A673 (cell line): ENCODE results near the gene THOC7. TPM values are rescaled to one million over a fixed set of nuclear protein-coding genes. Genes with fewer than 3 reads are reported as not detected.

Experiments
- BruUV-seq: library from RNA; stranded (reverse); fragments of 400-500 nt; replicated peaks from 2 replicates; lab custom pipeline; 2021; lab: Mats Ljungman, UMichigan
- CTCF ChIA-PET: fragments of 300-600 bp; sonication (Branson Sonifier 250); formaldehyde crosslinking; loops from one replicate; lab custom pipeline; 2022; ENCODE audit warnings: antibody characterized with exemption; lab: Charles Lee
- POLR2A ChIA-PET: fragments of 300-600 bp; sonication (Branson Sonifier 250); formaldehyde crosslinking; loops from one replicate; lab custom pipeline; 2022; ENCODE audit warnings: antibody characterized with exemption; ENCODE audit not compliant: low non-redundant PET; lab: Charles Lee
- DNase-seq: peaks from one replicate; pipeline ENCODE4 v3.0.0-alpha.2; 2015; ENCODE audit warnings: low spot score
- H3K27ac ChIP-seq: fragments of 200-600 bp; sonication (generic); 2 replicates; pipeline ENCODE4 v1.5.1; 2016; ENCODE audit warnings: mixed run types, low read depth, mild to moderate bottlenecking, mixed read lengths, antibody characterized with exemption, low read length; ENCODE audit not compliant: poor library complexity, severe bottlenecking
- H3K27me3 ChIP-seq: fragments of 200-600 bp; sonication (generic); replicated peaks from 2 replicates; pipeline ENCODE4 v1.6.1; 2017; ENCODE audit warnings: mixed run types, low read depth, mild to moderate bottlenecking, mixed read lengths, antibody characterized with exemption, low read length; ENCODE audit not compliant: insufficient read depth, poor library complexity
- H3K36me3 ChIP-seq: fragments of 200-600 bp; sonication (generic); 2 replicates; pipeline ENCODE4 v1.6.1; 2016; ENCODE audit warnings: mixed run types, mild to moderate bottlenecking, mixed read lengths, antibody characterized with exemption, low read length; ENCODE audit not compliant: insufficient read depth, poor library complexity, severe bottlenecking
- H3K4me1 ChIP-seq: fragments of 200-600 bp; sonication (generic); 2 replicates; pipeline ENCODE4 v1.6.1; 2017; ENCODE audit warnings: mixed run types, mild to moderate bottlenecking, mixed read lengths, antibody characterized with exemption, low read length; ENCODE audit not compliant: insufficient read depth, poor library complexity, severe bottlenecking
- H3K4me3 ChIP-seq: fragments of 200-600 bp; sonication (generic); 2 replicates; pipeline ENCODE4 v1.5.1; 2016; ENCODE audit warnings: low read depth, mixed run types, mild to moderate bottlenecking, mixed read lengths, low read length; ENCODE audit not compliant: poor library complexity, severe bottlenecking
- H3K9me3 ChIP-seq: fragments of 200-600 bp; sonication (generic); 2 replicates; pipeline ENCODE4 v1.6.1; 2016; ENCODE audit warnings: mixed run types, low read depth, mild to moderate bottlenecking, mixed read lengths, antibody characterized with exemption, low read length; ENCODE audit not compliant: poor library complexity, severe bottlenecking
- EZH2 ChIP-seq: fragments of 200-600 bp; sonication (generic); IDR thresholded peaks from 2 replicates; pipeline ENCODE4 v1.6.1; 2017; ENCODE audit warnings: borderline replicate concordance, low read depth, mild to moderate bottlenecking, mixed read lengths, antibody characterized with exemption, low read length; ENCODE audit not compliant: poor library complexity, severe bottlenecking
- intact Hi-C: fragments of 100-400 bp; cut with micrococcal nuclease; formaldehyde crosslinking; loops from one replicate; pipeline ENCODE4 v1.10.0; 2022; ENCODE audit not compliant: unreplicated experiment
- total RNA-seq: library from RNA; stranded (reverse); gene quantifications from 2 replicates; pipeline ENCODE4 v1.2.3, GENCODE V29; 2021
- TF ChIP-seq, protein P1 (sequence below): fragments of 300-800, 200-600 bp; sonication (generic); conservative IDR thresholded peaks from 2 replicates; pipeline ENCODE4 v1.5.1; 2017; ENCODE audit warnings: low read depth, mild to moderate bottlenecking, antibody characterized with exemption, low read length, moderate library complexity, mixed read lengths

The THOC7 gene
- total RNA-seq, 1 experiment from 2014 or later, result 37.3 TPM

DNA sequence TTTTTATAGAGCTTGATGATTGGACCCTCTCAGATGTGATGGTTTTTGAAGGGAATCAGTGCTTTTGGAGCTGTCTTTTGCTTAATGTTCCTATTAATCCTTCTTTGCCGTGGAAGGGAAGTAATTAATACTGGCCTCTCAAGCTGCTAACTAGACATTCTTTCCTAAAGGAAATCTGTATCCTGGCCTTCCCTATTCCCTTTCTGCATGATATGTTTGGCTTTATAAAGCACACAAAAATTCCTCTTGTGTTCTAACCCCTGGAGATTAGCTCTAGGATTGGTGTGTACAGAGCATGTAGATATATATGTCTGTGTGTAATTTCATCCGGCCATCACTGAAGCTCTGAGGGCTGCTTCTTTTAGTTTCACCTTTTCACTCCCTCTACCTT, 7.0 kb upstream of the THOC7 start:
- ChIA-PET CTCF (no interaction called here), POLR2A (no interaction called here)
- BruUV-seq, result no TSS peak
- no peak for DNase-seq
- intact Hi-C loops, result no loop called here
- no peaks in the 10 kb centered on the region for H3K27me3 ChIP-seq
- no peaks in the 10 kb centered on the region for H3K9me3 ChIP-seq
- no peaks in the 10 kb centered on the region for H3K36me3 ChIP-seq
- no peak for TF ChIP-seq EZH2
- TF ChIP-seq, protein P1, sequence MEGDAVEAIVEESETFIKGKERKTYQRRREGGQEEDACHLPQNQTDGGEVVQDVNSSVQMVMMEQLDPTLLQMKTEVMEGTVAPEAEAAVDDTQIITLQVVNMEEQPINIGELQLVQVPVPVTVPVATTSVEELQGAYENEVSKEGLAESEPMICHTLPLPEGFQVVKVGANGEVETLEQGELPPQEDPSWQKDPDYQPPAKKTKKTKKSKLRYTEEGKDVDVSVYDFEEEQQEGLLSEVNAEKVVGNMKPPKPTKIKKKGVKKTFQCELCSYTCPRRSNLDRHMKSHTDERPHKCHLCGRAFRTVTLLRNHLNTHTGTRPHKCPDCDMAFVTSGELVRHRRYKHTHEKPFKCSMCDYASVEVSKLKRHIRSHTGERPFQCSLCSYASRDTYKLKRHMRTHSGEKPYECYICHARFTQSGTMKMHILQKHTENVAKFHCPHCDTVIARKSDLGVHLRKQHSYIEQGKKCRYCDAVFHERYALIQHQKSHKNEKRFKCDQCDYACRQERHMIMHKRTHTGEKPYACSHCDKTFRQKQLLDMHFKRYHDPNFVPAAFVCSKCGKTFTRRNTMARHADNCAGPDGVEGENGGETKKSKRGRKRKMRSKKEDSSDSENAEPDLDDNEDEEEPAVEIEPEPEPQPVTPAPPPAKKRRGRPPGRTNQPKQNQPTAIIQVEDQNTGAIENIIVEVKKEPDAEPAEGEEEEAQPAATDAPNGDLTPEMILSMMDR, result no peak
- no peak overlapping the region for H3K4me3 ChIP-seq
- H3K4me1 ChIP-seq, result no peaks in the 10 kb centered on the region
- H3K27ac ChIP-seq, result no peak overlapping the region

DNA sequence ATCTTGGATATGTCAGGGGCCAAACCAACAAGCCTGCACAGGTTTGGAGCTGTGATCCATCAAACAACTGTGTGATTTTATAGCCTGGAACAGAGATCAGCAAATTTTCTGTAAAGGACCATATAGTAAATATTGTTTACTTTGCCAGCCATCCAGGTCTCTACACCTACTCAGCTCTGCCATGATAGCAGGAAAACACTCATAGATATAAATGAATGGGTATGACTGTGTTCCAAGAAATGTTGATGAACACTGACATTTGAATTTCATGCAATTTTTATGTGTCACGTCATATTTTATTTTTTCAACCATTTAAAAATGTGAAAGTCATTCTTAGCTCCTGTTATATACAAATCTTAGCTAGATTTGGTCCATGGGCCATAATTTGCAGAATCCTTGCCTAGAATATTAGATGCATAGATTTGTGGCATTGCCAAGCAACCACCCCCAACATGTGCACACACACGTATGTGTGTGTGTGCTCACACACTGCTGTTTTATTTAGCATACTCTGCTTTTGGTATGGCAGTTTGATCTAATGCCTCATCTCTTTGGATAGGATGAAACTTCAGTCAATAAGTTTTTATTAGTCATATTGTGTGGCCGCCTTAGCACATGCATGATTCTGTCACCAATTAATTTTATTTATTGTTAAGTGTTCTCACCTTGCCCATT, 6.5 kb upstream of the THOC7 start:
- no peaks in the 10 kb centered on the region for H3K4me1 ChIP-seq
- no peak overlapping the region for H3K27ac ChIP-seq
- no peaks in the 10 kb centered on the region for H3K36me3 ChIP-seq
- POLR2A ChIA-PET, result no interaction called here
- TF ChIP-seq, protein P1, result no peak
- TF ChIP-seq EZH2, result no peak
- CTCF ChIA-PET, result no interaction called here
- no TSS peak for BruUV-seq
- H3K4me3 ChIP-seq, result no peak overlapping the region
- no peaks in the 10 kb centered on the region for H3K27me3 ChIP-seq
- intact Hi-C loops, result no loop called here
- DNase-seq, result no peak
- no peaks in the 10 kb centered on the region for H3K9me3 ChIP-seq

DNA sequence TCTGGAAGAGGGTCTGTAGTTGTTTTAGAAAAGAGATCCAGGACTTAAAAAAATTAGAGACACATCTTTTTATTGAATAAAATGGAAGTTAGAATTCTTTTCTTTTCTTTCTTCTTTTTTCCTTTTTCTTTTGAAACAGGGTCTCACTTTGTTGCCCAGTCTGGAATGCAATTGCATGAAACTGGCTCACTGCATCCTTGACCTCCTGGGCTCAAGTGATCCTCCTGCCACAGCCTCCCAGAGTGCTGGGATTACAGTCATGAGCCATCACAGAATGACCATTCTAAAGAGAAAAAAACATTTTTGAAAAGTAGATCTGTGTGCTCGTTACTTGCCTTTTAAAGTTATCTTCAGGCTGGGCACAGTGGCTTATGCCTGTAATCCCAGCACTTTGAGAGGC, 3.6 kb upstream of the THOC7 start:
- ChIA-PET POLR2A (no interaction called here), CTCF (no interaction called here)
- H3K27ac ChIP-seq, result no peak overlapping the region
- TF ChIP-seq, protein P1, result no peak
- TF ChIP-seq EZH2, result no peak
- no peaks in the 10 kb centered on the region for H3K27me3 ChIP-seq
- no peaks in the 10 kb centered on the region for H3K4me1 ChIP-seq
- H3K36me3 ChIP-seq, result no peaks in the 10 kb centered on the region
- no TSS peak for BruUV-seq
- no peak for DNase-seq
- no peaks in the 10 kb centered on the region for H3K9me3 ChIP-seq
- intact Hi-C loops, result no loop called here
- H3K4me3 ChIP-seq, result no peak overlapping the region
